Activated CD4-positive, alpha-beta T cell treated with anti-CD3 and anti-CD28 coated beads, Interleukin-2, amount 50 U/mL, for 1 hour (primary cell): ENCODE measurements around the gene MAPKAP1.

ENCODE experiments used
- DNase-seq: peaks from one replicate; pipeline ENCODE4 v3.0.0-alpha.2; 2020

MAPKAP1 gene

DNA sequence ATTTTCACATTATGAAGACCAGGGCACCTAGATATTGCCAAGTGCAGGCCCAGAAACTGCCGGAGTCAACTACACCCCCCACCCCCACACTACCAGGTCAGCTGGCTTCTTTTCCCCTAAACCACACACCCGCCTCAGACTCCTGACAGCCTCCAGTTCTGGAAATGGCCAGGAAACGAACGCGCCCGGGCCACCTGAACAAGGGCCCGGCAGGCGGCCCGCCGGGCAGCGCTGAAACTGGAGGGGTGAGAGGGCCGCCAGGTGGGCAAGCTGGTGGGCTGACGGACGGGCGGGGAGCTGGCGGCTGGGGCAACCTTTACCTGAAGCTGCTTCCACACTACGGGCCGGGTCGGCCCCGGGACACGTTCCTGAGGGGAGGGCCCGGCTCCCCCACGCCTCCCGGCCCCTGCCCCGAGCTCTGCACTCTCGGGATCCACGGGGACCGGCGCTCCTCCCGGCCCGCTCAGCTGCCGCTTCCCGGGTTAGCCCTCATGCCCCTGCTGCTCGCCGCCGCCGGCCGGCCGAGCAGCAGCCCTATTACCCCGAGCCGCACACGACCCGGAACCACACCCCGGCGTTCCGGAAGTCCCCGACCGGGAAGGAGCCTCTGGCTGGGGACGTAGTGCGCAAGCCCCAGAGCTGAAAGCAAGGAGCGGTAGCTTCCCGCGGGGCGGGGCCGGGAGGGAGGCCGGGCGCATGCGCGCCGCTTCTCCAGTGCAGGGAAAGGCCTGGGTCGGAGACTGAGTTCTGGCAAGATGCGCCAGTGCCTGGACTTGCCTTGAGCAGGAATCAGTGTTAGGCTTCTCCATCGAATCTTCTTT, at the start of gene MAPKAP1:
Gene MAPKAP1 (minus strand): TSS at position 558 of the 821 bp plus-strand sequence. CDS start 34,634 bp downstream, outside the sequence.
- peak; percentile 91 for DNase-seq

DNA sequence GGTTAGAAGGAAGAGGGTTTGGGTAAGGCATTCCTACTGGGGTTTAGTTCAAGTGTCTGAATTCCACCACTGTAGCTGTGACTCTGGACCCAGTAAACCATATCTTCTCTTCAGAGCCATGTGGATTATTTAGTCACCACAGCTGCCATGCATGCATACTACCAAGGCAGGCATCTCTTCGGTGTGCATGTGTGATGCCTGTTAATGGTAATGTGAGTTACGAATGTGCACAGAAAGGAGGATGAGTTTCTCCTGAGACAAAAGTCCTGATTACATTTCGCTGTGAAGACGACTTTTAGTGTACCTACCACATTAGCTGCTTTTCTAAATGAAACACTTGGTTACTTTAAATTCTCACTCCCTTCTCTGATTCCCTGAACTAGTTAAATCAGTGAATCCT, 49.5 kb upstream of the MAPKAP1 start:
- no peak for DNase-seq

GRCh38 chr9:125755340-125755739, 48.3 kb upstream of the MAPKAP1 start:
- no peak for DNase-seq

DNA sequence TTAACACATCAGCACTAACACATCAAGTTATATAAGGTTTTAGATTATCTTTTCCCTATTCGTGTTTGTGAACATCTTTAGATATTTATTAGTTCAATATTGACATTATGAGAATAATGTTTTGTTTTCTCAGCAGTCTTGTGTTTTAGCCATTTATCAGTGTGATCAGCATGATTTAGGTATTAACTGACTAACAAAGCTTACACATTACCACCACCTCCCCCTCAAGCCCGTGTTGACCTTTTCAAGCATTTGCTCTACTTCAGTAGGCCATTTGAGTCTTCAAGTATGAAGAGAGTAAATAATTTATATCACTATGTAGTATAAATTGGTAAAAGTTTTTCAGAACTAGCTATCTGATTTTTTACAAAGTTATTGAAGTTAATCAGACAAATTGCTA, 47.1 kb upstream of the MAPKAP1 start:
- DNase-seq = no peak

DNA sequence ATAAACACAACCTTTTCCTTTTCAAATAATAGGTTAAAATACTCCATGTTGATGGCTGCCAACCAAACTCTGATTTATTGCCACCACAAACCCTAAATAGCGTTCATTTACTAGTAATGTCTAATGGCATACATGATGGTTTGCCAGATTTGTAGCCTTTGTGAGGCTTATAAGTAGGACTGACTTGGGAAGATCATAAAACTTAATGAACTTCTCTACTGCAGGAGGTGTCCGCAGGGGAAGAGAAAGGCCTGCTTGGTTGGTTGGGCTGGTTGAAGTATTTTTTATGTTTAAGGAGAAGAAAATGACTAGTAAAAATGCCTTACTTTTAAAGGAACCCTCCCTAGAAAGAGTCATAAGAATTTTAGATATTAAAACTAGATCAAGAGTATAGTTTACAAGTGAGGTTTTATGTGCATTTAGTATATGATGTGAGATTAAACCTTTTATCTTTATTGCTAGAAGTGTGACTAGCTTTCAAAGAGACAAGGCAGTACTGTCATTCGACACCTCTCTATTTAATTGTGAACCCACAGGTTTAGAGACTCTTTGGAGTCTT, 45.1 kb upstream of the MAPKAP1 start:
- DNase-seq = no peak

DNA sequence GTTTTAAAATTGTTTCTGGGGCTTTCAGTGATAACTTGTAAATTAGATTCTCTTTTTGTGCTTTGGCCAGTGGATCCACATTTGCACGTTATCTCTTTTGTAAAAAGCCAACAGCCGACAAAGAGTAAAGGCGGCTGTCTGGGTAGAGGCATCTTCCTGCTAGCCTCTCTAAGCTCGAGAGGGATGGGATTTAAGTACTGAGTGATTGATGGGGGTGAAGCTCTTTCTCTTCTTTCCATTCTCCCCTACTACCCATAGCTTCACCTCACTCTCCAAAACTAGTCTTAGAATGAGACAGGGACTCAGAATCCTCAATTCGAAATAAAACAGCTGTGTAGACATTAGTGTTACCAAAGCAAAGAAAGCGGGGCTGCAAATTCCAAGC, 43.6 kb upstream of the MAPKAP1 start:
- no peak for DNase-seq

DNA sequence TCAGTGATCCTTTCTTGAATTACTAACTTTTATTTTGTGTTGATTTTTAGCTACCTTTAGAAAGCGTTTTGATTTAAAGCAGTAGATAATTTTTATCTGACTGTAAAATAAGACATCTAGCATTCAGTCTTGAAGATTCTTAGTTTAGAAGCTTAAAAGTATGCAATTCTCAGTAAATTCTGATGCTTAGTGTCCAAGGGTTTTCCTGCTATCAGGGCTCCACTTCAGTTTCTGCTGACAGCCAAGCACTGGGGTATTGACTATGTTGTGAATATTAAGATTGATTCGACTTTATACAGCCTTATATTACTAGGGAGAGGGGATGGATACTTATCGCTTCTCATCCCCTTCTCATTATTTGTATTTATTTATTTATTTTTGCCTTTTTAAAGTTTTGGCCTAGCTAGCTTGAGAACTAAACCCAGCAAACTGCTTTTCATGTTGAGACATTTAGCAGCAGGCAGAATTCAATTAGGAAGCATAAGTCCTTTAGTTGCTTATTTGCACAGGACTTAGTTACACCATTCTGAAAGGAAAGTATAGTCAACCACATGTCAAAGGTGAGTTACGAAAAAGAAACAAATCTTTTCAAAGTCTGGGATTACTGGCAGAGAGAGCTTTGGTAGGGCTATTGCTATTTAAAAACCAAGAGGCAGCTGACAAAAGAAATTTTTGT, 43.1 kb upstream of the MAPKAP1 start:
- DNase-seq = no peak

GRCh38 chr9:125749287-125749935, 42.4 kb upstream of the MAPKAP1 start:
- no peak for DNase-seq

DNA sequence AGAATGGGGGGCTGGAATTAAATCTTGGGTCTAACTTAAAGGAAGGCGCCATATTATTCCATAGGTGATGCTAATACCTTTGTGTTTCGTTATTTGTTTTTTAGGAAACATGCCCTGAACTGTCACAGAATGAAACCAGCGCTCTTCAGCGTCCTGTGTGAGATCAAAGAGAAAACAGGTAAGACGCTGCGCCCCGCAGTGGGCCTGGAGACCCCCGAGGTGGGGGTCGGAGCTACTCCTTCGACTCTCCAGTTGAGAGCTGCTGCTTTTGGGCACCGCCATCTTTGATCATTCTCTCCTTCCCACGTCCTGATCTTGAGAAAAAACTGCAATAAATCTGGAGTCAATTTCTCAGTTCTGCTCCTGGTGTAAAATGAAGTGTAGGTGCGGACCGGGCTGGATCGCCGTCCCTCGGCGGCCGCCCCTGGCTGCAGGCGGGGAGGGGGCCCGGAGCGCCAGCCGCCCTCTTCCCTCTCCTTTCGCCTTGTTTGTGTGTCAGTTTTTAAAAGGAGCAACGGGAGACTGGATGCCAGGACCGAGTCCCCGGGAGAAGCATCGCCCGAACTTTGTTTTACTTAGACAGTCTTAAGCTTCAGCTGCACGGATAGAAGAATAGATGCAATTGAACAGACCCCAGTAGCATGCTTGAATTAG, 41.6 kb upstream of the MAPKAP1 start:
- DNase-seq = no peak

DNA sequence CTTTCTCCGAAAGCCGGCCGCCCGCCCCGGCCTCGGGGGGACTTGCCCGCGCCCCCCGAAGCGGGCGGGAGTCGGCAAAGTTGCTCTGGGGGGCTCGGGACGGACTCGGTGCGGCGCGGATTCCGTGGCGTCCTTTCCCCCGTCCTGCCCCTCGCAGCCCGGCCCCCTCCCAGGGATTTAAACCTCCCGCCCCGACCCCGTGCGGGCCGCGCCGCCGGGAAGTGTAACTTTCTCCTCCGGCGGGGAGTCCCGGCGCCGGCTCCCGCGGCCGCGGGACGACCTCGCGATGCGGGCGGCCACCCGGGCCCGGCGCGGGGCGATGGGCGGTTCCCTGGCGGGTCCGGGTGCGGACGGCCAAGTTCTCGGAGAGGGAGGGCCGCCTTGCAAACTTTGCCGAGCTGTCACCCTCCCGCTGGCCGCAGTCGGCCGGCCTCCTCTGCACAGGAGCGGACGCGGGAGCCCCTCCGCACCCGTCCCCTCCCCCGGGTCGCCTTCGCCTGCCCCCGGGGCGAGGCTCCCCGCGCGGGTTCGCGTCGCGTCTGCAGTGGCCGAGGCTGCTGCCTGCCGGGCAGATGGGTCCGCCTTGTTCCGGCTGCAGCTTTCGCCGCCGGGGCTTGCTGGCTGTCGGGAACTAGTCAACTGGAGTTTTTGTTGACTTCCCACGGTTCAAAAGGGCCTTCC, 40.9 kb upstream of the MAPKAP1 start:
- DNase-seq = peak; percentile 14

DNA sequence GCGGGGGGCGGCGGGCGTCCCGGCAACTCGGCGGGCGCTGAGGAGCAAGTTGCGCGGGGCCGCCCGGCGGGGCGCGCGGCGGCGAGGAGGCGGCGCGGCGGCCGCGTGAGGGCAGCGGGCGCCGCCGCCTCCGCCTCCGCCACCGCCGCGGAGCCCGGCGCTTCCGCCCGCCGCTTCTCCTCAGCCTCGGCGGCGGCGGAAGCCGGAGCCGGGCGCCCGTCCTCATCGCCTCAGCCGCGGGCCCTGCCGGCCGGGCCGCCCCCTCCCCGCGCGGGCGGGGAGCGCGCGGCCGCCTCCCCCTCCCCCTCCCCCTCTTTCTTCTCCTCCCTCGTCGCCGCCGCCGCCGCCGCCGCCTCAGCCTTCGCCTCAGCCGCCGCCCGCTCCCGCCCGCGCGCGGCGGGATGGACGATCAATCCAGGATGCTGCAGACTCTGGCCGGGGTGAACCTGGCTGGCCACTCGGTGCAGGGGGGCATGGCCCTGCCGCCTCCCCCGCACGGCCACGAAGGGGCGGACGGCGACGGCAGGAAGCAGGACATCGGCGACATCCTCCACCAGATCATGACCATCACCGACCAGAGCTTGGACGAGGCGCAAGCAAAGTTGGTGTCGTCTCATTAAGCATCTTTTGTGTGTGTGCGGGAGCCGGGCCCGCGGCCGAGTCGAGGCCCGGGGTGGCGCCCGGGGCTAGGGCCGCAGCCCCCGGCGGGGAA, 40.2 kb upstream of the MAPKAP1 start, which contains the start of gene PBX3:
Gene PBX3 (plus strand): TSS at position 321 of the 712 bp plus-strand sequence.
- peak; percentile 45 for DNase-seq

DNA sequence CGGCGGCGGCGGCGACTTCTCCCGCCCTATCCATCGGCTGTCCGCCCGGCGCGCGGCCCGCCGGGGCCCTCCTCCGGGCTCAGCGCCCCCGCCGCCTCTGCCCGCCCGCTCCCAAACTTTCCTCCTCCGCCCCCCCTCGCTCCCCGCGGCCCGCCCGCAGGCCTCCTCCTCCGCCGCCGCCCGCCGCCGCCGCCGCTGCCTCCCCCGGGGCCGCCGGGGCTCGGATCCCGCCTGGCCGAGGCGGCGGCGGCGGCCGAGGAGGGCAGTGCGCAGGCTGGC, 39.7 kb upstream of the MAPKAP1 start:
- no peak for DNase-seq

- DNase-seq = peak; percentile 88
Measured at GRCh38 chr9:125746017-125746773, 39.2 kb upstream of the MAPKAP1 start.

DNA sequence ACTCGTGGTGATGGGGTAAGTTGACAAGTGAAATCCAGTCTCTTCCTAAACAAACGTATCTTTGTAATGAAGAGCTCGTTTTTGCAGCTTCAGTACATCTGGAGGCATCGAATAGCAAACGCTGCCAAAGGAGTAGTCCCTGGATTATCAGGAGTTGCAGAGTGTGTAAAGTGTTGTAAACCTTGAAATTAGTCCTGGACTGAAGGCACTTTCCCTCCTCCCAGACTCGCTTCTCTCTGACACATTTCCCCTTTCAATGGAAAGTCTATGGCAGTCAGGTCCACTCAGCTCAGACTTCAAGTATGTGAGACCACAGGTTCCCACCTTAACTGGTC, 38.6 kb upstream of the MAPKAP1 start:
- no peak for DNase-seq

DNA sequence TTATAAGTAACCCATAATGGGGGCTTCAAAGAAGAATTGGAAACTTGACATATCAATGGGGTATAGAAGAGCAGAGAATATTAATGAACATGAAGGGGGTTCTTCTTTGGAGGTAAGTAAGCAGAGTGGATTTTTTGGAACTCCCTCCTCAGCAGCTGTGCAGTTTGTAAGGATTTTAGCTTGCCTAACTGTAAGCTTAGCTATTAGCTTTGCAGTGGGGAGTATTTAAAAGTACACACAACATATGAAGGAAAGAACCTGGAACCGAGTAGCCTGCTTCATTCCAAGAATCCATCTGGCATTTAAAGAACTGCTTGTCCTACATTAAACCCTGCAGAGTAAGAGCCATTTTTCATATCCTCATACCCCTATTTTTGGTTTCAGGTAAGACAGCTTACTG, 38.0 kb upstream of the MAPKAP1 start:
- no peak for DNase-seq

DNA sequence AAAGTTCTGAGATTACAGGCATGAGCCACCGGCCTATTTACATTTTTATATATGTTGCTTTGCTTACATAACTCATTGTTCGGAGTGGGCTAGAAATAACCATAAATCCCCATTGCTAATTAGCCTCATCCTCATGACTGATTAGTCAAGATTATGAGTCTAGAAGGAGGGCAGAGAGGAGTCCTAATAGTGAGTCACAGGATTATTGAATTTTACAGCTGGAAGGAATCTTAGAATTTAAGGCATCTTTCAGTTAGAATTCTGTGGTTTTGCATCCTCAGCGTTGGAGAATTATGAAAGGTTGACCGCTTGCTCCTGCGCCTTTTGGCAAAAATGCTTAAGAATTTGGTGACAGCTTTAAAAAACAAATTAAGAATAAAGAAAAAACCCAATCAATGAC, 37.6 kb upstream of the MAPKAP1 start:
- no peak for DNase-seq

DNA sequence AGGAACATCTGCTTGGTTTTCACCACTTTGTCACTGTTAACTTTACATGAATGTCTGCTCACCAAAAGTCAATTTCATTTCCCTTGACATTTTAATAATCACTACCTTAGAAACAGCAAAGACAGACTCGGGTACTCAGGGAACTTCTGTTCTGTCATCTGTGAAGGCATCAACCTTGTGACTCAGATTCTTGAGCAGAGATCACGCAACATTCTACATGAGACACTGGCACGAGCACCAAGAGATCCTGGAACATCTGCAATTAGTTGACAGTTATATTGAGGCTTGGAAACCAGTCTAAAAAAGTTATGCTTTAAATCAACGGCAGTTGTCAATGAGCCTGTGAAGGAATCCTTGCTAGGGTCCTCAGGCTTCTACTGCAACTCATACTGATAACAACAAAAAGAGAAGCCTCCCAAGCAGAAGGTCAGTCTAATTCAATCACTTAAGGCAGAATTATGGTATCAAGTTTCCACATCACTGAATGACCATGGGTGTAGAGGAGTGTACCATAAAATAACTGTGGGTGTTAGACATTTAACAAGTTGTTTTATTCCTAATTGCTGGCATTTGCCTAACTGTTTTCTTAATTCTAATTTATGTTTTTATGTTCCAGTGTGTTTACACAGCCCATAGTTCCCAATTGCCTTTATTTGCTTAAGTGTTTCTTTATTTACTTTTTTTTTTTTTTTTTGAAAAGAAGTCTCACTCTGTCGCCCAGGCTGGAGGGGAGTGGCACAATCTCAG, 36.8 kb upstream of the MAPKAP1 start:
- DNase-seq = no peak

DNA sequence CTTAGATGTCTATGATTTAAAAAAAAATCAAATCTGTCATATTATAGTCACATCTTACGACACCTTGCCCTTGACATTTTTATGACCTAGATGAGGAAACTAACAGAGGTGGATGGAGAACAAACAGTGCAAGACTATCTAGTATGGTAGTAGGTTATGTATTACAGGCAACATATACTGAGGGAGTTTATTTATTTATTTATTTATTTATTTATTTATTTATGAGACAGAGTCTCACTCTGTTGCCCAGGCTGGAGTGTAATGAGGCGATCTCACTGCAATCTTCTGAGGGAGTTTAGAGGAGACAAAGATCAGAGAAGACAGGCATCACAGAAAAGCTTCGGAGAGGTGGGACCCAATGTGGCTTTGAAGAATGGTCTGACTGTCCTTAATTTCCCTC, 35.6 kb upstream of the MAPKAP1 start:
- DNase-seq = no peak

GRCh38 chr9:125739436-125739835, 32.4 kb upstream of the MAPKAP1 start:
- no peak for DNase-seq

GRCh38 chr9:125732562-125732961, 25.6 kb upstream of the MAPKAP1 start:
- no peak for DNase-seq

- no peak for DNase-seq
Measured at GRCh38 chr9:125730168-125730567, 23.2 kb upstream of the MAPKAP1 start.
